NCI-H226 (cell line): Measurements from ENCODE around the gene RER1.

Experiments
- DNase-seq: peaks from one replicate; pipeline ENCODE4 v3.0.0-alpha.2; 2015

RER1 gene

DNA sequence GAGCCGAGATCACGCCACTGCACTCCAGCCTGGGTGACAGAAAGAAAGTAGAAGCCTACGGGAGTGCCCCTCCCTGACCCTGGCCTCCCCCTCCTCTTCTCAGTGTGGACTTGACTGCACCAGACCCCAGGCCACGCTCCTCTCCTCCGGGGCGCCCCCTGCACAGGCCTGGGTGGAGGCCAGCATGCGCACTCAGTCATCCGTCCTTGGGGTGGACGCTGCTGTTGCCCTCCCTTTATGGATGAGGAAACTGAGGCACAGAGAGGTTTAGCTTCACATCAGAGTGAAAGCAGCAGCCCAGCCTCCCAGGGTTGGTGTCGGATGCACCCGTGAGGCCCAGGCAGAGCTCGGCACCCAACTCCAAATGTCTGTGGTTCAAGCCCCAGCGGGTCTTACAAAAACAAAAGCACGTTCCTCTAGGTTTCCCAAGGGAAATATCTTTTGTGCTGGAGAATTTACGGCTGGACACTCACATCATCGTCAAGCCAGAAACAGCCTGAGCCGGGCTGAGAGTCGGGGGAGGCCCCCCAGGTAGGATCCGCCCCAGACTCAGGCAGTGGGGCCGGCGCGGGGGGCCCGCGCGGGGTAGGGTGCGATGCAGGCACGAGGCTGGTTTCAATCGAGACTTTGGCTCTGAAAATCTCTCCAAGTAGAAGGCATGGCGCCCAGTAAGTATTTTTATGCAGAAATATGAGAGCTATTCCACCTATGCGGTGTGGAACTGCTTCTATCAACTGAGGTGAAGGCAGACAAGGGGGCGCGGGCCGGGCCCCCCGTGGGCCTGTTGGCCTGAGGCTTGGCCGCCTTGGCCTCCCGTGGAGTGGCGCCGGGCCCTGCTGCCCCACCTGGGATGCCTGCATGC is 36.9 kb upstream of the RER1 start:
- no peak for DNase-seq

- DNase-seq: no peak
Observed at GRCh38 chr1:2355373-2356261, 36.0 kb upstream of the RER1 start.

GRCh38 chr1:2356401-2356800 is 35.2 kb upstream of the RER1 start:
- DNase-seq: no peak

- DNase-seq: no peak
Observed at GRCh38 chr1:2356911-2357845, 34.5 kb upstream of the RER1 start.

DNA sequence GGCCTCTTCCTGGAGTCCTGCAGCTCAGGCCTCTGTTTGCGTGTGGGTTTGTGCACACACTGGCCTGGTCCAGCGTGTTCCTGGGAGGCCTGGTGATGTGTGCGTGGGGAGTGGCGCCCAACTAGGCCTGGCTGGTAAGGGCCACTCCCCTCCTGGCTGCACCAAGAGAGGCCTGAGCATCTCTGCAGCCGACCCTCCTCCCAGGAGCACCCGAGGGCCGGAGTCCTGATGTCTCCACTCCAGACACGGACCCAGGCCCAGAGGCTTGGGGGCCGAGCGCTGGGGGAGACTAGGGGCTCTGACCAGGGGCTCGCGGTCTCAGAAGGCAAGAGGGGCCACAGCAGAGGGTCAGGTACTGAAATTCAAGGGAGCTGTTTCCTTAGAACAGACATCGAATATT is 33.6 kb upstream of the RER1 start:
- no peak for DNase-seq

- DNase-seq: no peak
Observed at GRCh38 chr1:2358651-2359640, 32.7 kb upstream of the RER1 start.

- DNase-seq: no peak
Observed at GRCh38 chr1:2360588-2361364, 30.9 kb upstream of the RER1 start.

- DNase-seq: no peak
Observed at GRCh38 chr1:2363847-2364513, 27.7 kb upstream of the RER1 start.

- DNase-seq: no peak
Observed at GRCh38 chr1:2368053-2368744, 23.4 kb upstream of the RER1 start.

DNA sequence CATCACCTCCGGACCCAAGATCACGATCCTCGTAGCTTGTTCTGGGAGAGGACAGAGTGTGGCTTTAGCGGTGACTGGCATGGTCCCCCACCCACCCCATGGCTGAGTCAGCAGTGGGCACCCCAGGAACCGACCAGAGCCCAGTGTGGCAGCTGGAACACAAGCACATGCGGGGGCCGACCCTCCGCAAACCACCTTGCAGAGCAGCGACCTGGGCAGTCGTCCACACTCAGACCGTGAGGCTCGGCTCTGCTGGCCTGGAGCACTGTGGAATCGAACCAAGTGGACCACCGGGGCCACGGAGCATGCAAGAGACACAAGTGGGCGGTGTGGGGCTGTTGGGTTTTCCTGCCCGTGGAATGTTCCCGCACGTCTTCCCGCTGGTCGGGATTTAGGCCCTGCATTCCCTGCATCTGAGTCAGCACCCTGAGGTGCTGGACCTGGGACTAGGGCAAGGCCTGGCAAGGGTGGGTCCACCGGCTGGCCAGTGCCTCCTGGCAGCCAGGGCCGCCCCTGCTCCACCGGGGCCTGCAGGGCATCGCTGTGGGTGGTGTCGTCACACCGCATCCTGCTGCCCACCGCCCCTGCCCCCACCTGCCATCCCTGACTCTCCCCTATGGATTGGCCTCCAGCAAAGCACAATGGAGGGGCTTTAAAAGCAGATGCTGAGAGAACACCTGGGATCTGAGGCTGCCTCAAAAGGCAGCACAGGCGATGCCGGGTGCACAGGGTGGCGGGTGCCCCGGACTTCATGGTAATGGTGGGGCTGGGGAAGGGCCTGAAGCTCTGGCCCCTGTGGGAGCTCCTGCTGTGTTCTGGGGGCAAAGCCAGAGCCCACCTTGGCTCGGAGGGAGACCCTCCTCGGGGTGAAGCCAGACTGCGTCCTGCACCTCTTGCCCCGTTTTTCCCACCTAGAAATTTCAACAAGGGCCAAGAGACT is 18.8 kb upstream of the RER1 start:
- peak; percentile 80 for DNase-seq

GRCh38 chr1:2373551-2374251 is 17.9 kb upstream of the RER1 start:
- no peak for DNase-seq

DNA sequence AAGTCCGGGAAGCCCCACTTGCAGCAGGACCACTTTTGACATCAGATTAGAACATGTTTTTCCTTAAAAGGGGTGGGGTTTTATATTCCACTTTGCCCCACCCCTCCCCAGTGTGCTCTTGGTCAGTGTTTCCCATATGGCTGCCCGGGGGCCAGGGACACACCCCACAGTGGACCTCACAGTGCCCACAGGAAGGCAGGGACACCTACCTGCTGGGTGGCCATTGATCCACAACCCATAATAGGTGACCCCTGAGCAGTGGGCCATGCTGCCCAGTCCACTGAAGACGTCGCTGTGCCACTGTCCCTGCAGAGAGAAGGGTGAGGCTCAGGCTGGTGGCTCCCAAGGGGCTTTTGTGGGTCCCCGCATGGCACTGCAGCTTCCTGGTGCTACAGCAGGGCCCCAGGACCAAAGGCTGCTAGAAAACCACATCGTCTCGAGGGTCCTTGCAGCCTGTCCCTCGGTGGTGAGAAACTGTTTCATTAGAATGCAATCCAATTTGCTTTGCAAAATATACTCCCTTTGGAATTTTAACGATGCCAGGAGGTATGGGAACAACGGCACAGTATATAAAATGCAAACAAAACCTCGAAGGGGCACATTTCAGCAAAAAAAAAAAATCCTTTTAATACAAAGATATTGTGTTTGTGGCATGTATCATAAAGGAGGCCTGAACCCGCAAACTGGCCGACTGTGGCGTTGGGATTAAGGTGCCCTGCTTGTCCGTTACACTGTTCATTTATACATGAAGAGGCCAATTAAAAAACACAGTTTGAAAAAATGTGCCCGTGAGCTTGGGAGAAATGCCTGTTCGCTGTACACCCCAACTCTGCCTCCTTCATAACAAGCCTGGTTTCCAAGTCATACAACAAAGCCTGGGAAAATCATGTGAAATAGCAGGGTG is 17.1 kb upstream of the RER1 start:
- no peak for DNase-seq

DNA sequence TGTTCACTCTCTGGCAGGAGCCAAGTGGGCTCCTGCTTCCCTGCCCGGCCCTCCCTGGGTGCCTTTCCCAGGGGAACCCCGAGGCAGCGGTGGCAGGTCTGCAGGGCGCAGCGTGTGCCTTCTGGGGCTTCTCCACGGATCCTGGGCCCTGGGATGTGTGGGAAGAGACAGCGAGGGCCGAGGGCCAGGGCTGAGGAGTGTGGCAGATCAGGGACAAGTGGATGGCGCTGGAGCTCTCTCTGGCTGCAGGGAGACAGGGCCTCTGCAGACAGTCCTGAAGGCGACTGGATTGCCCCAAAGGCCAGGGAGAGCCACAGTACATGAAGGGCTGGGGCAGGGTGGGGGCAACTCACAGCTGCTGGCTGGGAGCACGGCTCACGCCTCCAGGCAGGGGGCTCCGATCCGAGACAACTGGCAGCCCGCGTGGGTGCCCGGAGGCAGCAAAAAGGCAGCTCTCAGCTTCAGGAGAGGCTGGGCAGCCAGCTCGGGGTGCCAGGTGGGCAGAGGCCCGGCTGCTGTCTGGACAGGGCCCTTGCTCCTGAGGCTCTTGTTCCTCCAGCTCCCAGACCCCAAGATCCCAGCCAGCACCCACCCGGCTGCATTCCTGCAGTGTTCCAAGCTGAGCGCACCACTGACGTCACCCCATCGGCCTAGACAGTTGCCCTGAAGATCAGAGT is 16.3 kb upstream of the RER1 start:
- no peak for DNase-seq

GRCh38 chr1:2375923-2376260 is 15.7 kb upstream of the RER1 start:
- no peak for DNase-seq

DNA sequence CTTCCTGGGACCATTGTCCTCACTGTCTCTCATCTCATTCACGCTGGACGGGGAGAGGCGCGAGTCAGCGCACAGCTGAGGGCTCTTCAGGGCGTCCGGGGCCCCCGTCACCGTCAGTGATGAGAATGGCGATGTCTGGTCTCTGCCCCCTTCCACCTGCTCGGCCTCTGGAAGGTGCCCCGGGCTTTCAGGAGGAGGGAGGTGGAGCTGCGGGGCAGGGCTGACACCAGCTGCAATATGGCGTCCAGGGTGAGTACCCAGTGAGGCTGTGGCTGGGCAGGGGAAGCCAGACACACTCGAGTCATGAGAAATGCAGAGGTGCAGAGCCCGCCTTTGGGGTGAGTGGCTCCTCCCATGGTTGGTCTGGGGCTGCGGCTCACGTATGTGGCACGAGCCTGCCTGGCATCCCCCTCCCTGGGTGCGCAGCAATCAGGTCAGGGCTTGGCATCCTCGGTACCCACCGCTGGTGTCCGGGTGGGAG is 15.3 kb upstream of the RER1 start:
- no peak for DNase-seq
